ENCODE results near the gene RAB3D.

DNA sequence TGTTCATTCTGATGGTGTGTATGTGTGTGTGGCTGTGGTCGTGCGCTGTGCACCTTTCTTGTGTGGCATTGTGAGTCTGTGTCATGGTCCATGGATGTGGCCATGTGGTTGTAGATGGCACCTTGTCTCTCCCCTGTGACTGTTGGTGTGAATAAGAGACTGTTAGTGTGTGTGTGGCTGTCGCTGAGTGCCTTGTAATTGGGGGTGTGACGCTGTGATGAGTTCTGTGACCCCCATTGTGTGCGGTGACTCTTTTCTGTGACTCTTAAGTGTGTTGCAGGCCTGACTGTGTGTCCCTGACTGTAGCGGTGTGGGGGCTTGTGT is 16.6 kb upstream of the RAB3D start:
- TF ChIP-seq, protein P1, sequence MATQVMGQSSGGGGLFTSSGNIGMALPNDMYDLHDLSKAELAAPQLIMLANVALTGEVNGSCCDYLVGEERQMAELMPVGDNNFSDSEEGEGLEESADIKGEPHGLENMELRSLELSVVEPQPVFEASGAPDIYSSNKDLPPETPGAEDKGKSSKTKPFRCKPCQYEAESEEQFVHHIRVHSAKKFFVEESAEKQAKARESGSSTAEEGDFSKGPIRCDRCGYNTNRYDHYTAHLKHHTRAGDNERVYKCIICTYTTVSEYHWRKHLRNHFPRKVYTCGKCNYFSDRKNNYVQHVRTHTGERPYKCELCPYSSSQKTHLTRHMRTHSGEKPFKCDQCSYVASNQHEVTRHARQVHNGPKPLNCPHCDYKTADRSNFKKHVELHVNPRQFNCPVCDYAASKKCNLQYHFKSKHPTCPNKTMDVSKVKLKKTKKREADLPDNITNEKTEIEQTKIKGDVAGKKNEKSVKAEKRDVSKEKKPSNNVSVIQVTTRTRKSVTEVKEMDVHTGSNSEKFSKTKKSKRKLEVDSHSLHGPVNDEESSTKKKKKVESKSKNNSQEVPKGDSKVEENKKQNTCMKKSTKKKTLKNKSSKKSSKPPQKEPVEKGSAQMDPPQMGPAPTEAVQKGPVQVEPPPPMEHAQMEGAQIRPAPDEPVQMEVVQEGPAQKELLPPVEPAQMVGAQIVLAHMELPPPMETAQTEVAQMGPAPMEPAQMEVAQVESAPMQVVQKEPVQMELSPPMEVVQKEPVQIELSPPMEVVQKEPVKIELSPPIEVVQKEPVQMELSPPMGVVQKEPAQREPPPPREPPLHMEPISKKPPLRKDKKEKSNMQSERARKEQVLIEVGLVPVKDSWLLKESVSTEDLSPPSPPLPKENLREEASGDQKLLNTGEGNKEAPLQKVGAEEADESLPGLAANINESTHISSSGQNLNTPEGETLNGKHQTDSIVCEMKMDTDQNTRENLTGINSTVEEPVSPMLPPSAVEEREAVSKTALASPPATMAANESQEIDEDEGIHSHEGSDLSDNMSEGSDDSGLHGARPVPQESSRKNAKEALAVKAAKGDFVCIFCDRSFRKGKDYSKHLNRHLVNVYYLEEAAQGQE (IDR thresholded peaks at IDR 0.05; ENCODE audit: low read depth): no peak
- TF ChIP-seq, protein P2, sequence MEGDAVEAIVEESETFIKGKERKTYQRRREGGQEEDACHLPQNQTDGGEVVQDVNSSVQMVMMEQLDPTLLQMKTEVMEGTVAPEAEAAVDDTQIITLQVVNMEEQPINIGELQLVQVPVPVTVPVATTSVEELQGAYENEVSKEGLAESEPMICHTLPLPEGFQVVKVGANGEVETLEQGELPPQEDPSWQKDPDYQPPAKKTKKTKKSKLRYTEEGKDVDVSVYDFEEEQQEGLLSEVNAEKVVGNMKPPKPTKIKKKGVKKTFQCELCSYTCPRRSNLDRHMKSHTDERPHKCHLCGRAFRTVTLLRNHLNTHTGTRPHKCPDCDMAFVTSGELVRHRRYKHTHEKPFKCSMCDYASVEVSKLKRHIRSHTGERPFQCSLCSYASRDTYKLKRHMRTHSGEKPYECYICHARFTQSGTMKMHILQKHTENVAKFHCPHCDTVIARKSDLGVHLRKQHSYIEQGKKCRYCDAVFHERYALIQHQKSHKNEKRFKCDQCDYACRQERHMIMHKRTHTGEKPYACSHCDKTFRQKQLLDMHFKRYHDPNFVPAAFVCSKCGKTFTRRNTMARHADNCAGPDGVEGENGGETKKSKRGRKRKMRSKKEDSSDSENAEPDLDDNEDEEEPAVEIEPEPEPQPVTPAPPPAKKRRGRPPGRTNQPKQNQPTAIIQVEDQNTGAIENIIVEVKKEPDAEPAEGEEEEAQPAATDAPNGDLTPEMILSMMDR (IDR thresholded peaks at IDR 0.05 in 2 of 3, conservative IDR thresholded peaks at IDR 0.05 in 1 of 3; ENCODE audit: borderline replicate concordance in 1 of 3, insufficient read depth in 1 of 3, low read depth in 2 of 3, low read length in 2 of 3): no peak
- TF ChIP-seq POLR2A (IDR thresholded peaks at IDR 0.05; ENCODE audit: borderline replicate concordance, extremely low read depth, insufficient read depth, insufficient read length) (no peak), JUND (IDR thresholded peaks at IDR 0.05) (no peak), RAD21 (IDR thresholded peaks at IDR 0.05; ENCODE audit: low read depth) (no peak), MAX (IDR thresholded peaks at IDR 0.05) (no peak)

Measured in HCT116 (cell line).